Transverse colon (tissue), 3 donors: ENCODE data around the gene NCKAP5.

Experiments
- POLR2A ChIP-seq: fragments of 450-650 bp; IDR thresholded peaks from one replicate; pipeline ENCODE4 v1.6.1; 2016; ENCODE audit warnings: antibody characterized with exemption, mild to moderate bottlenecking, moderate library complexity
- TF ChIP-seq, protein P1 (sequence below), 5 experiments: fragments of 200-600 bp in 3 of 5; fragments of 450-650 bp in 2 of 5; sonication (generic) in 3 of 5; IDR thresholded peaks; 1 replicate in 2 of 5; 2 replicates in 3 of 5; pipeline ENCODE4 v1.5.1; 2016 to 2017; ENCODE audit warnings: antibody characterized with exemption in 5 of 5, inconsistent platforms in 3 of 5, mild to moderate bottlenecking in 2 of 5, moderate library complexity in 1 of 5

DNA sequence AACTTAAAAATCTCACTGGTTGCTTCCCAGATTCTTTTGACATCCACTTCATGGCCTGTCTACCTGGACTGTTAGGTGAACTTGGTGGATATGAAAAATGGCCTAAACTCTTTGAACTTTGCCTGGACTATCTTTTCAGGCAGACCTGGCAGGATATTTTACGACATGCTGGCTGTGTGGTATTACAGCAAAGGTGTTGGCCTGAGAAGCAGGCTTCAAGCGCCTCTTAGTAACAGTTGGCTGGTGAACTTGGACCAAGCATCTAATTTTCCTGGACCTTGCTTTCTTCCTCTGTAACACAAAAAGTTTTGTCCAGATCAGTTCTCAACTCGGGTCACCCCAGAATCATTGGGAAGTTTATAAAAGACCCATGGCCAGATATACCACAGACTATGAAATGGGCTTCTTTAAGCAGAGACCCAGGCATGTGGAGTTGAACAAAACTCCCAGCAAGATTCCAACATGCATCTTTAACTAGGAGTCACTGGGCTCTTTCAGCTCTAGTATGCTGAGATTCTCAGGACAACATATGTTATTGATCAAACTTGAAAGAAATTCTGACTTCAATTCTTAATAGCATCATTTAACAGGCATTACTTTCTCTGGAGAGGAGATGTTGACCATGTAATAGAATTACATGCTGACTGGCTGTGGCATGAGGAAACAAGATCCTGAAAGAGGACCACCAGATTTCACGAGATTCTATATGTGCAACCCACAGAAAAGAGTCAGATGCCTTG lies 902.7 kb downstream of the NCKAP5 start:
- TF ChIP-seq, protein P1, sequence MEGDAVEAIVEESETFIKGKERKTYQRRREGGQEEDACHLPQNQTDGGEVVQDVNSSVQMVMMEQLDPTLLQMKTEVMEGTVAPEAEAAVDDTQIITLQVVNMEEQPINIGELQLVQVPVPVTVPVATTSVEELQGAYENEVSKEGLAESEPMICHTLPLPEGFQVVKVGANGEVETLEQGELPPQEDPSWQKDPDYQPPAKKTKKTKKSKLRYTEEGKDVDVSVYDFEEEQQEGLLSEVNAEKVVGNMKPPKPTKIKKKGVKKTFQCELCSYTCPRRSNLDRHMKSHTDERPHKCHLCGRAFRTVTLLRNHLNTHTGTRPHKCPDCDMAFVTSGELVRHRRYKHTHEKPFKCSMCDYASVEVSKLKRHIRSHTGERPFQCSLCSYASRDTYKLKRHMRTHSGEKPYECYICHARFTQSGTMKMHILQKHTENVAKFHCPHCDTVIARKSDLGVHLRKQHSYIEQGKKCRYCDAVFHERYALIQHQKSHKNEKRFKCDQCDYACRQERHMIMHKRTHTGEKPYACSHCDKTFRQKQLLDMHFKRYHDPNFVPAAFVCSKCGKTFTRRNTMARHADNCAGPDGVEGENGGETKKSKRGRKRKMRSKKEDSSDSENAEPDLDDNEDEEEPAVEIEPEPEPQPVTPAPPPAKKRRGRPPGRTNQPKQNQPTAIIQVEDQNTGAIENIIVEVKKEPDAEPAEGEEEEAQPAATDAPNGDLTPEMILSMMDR (IDR thresholded peaks at IDR 0.05), result no peak
- no peak for TF ChIP-seq POLR2A
